Superior temporal gyrus (tissue), 1 donor: ENCODE data around the gene MYO5C.
"Not testable (repeated sequence)": the region's sequence is repeated elsewhere in the genome, so short reads cannot be mapped to it uniquely, and the experiment has no call there.

Experiments used
- DNase-seq: peaks from one replicate; pipeline ENCODE4 v3.0.0-alpha.2; 2016; ENCODE audit errors: extremely low spot score

MYO5C gene

GRCh38 chr15:52246686-52247431, 48.7 kb downstream of the MYO5C start:
- no peak for DNase-seq

DNA sequence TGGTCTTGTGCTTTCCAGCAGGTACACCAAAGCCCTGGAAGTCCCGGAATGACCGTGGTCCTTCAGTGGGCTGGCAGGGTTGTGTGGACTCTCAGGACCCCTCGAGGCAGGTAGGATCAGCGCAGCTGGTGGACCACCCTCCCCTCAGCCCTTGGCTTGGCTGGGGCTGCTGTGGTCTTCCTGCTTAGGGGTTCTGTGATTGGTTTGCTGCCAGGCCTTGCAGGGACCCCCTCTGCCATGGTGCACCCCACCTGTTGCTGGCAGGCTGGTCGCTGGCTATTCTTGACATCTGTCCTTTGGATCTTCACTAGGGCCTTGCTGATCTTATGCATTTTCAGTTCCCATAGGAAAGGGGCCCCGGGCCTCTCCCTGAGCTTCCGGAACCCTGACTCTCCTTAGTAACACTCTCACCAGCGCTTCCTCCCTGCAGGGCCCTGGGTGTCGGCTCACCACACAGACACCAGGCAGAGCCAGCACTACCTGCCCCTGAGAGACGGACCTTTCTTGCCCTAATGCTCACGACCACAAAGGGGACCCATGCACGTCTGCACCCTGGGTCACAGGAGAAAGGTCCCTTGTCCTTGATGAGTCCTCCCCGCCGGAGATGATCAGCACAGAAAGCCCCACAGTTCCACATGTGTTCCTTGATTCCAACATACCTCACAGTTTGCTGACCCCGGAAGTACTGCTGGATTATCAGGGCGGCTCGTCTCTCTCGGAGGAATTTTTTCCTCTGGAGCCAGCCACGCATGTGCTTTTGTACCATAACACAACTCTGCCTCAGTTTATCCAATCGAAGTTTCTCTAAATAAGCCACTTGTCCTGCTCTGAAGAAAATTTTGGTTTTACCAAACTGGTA, 51.7 kb downstream of the MYO5C start:
- no peak for DNase-seq

DNA sequence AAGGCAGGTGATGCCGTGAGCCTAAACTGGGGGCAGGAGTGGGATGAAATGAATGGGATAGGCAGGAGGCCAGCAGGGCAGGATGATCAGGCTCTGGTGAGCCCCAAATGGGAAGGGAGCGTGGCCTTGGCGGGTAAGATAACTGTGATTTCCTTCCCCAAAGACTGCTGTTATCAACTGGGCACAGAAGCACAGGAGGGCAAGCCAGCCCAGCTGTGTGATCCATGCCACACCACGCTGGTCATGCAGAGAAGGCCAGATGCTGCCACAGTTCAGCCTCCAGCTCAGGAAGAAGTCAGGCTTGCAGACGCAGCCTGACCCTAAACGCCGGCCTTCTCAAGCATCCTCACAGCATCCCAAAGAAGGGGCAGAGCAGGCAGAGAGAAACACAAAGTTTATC, 52.3 kb downstream of the MYO5C start:
- no peak for DNase-seq

DNA sequence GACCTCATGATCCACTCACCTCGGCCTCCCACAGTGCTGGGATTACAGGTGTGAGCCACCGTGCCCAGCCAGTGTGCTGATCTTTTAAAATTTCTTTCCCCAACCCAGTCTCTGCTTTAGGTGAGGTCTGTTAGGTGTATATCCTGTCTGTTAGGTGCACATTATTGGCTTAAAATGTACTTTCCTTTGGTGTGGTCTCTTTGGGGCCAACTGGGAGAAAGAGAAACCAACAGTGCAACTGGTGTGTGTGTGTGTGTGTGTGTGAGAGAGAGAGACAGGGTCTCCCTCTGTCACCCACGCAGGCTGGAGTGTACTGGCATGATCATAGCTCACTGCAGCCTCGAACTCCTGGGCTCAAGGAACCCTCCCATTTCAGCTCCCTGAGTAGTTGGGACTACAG, 54.1 kb downstream of the MYO5C start:
- no peak for DNase-seq

GRCh38 chr15:52240166-52240565, 55.4 kb downstream of the MYO5C start:
- DNase-seq: no peak

- not testable (repeated sequence) for DNase-seq
Observed at GRCh38 chr15:52238989-52239525, 56.5 kb downstream of the MYO5C start.

GRCh38 chr15:52238149-52238548, 57.5 kb downstream of the MYO5C start:
- DNase-seq: no peak

DNA sequence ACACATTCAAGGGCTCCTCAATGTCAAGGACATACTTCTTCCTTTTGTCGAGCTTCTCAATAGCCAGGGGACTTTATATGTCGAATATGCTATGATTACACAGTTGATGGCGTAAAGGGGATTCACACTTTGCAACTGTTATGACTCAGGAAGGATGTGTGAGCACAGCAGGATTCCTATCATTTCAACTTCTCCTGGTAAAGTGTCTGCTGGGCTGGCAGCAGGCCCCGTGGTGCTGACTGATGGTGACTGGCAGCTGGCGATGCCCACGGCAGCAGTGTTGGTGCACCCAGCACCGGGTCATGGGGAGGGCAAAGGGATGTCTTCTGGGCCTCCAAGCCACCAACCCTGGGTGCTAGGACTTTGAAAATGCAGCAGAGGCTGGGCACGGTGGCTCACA, 59.6 kb downstream of the MYO5C start:
- DNase-seq: no peak

DNA sequence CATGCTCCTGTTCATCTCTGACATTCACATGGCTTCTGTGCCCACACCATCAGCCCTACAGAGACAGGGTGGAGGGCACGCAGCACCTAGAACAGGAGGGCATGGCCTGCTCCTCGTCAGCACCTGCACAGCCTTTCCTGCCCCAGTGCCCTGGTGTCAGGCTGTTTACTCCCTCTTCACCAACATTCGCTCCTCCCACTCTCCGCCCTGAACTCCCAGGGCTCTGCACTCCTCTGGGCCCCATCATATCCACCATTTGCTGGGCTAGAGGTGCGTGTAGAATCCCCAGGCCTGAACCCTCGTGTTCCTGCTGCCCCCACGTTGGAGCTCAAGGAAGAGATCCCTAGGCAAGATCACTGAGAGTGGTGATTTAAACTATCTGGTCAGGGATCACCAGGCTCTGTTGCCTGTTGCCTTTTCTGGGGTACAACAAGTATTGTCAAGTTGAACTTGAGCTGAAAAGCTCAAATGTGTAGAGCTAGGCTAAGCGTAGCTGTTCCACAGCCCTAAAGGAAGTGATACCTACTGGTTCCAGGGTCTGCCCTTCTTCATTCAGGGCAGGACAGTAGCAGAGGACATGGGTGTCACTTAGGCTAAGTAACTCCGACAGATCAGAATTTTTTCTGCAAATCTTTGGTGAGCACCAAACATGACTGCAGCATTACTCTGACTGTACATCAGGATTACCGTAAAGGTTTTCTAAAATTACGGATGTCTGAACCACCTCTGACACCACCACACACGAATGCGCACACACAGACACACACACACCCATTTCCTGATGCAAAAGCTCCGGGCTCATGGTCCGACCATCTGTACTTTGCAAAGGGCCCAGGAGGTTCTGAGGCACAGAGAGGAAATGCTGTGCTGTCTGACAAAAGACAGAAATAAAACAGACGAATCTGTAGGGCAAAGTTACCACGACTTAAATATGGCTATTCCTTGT, 60.7 kb downstream of the MYO5C start:
- DNase-seq: no peak

DNA sequence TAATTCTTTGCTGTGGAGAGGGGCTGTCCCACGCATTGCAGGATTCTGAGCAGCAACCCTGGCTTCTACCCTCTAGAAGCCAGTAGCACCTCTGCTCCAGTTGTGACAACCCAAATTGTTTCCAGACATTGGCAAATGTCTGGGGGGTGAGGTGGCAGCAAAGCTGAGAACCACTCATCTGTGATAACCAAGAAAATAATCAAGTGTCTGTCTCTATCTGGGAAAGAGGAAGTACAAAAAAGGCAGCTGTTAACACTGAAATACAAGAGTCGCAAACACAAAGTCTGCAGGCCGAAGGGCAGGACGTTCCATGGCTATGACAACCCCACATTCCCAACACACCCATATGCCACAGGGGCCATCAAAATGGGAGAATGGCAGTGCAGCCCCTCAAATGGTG, 62.2 kb downstream of the MYO5C start:
- no peak for DNase-seq

- no peak for DNase-seq
Observed at GRCh38 chr15:52232327-52232726, 63.3 kb downstream of the MYO5C start.

GRCh38 chr15:52230073-52230472, 65.5 kb downstream of the MYO5C start:
- no peak for DNase-seq

GRCh38 chr15:52228921-52229320, 66.7 kb downstream of the MYO5C start:
- no peak for DNase-seq

DNA sequence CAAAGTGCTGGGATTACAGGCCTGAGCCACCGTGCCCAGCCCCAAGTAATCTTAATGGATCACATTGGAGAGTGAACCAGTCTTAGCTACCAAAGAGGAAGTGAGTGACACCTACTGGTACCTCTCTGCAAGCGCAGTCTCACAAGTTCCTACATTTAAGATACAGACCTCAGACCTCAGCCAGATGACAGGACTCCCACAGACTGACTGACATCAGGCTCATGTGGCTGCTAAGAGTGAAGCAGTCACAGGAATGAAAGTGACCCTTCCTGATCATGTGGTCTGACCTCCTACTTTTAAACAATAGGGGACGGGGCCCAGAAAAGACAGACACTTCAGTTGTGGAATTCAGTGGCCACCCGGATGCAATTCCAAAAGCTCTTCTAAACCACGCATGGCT, 68.1 kb downstream of the MYO5C start:
- DNase-seq: peak; percentile 89

GRCh38 chr15:52225230-52225629, 70.4 kb downstream of the MYO5C start:
- no peak for DNase-seq

- no peak for DNase-seq
Observed at GRCh38 chr15:52224211-52224610, 71.4 kb downstream of the MYO5C start.

DNA sequence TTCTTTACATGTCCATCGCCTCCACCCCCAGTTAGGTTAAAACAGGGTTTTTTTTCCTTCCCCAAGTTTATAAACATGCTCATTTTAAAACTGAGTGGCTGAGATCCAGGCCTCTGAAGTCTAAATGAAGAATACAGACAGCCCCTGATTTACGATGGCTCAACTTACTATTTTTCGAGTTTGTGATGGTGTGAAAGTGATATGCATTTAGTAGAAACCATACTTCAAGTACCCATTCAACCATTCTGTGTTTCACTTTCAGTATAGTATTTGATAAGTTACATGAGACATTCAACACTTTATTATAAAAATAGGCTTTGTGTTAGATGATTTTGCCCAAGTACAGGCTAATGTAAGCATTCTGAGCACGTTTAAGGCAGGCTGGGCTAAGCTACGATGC, 73.9 kb downstream of the MYO5C start:
- no peak for DNase-seq

GRCh38 chr15:52220937-52221660, 74.5 kb downstream of the MYO5C start:
- no peak for DNase-seq

GRCh38 chr15:52220251-52220650, 75.4 kb downstream of the MYO5C start:
- DNase-seq: no peak

DNA sequence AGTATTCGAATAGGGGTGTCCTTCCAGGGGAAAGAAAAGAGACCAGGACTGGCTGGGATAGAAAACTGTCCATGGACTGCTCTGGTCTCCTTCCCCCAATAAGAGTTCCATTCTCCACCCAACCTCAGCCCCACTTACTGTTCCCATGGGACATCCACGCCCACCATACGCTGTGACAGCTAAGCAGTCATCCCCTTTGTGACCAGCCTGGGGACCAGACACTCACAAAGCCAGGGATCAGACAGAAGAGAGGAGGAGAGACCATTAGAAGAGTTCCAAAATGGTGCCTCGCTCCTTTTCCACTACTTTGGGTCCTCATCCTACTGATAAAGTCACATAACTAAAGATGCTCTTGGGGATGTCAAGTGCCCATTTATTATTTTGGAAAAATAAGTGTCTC, 76.8 kb downstream of the MYO5C start:
- DNase-seq: no peak

GRCh38 chr15:52218371-52218770, 77.2 kb downstream of the MYO5C start:
- DNase-seq: no peak
